Measurements from ENCODE around the gene PLPPR2. TPM values are rescaled to one million over a fixed set of nuclear protein-coding genes. Genes with fewer than 3 reads are reported as not detected.
"Not testable (repeated sequence)": the region's sequence is repeated elsewhere in the genome, so short reads cannot be mapped to it uniquely, and the experiment has no call there.

Gene PLPPR2
- 51.5 TPM for polyA plus RNA-seq (2013, experiment 1 of 2)
- polyA plus RNA-seq (2013, experiment 2 of 2): 51.8 TPM

GRCh38 chr19:11355160-11356073, at the start of gene PLPPR2:
TSS of gene PLPPR2 (plus strand) at chr19:11355432. CDS start at chr19:11357674, 2,242 bp downstream.
- peaks cover 0 to 13% of the 10 kb centered on the region in 2 experiments for H3K27me3 ChIP-seq (ENCODE audit: control insufficient read depth in 1 of 2, insufficient read depth in 1 of 2, low read length in 2 of 2)
- no peak within 1 kb of the TSS for H2AK5ac ChIP-seq (ENCODE audit: low read length, severe bottlenecking)
- peak within 1 kb of the TSS; percentile 69 to 71 for H2BK12ac ChIP-seq (ENCODE audit: low read length in 2 of 2)
- peaks cover 8 to 21% of the 10 kb centered on the region in 2 experiments for H3K36me3 ChIP-seq (ENCODE audit: control insufficient read depth in 1 of 2, insufficient read depth in 2 of 2, low read depth in 1 of 2, low read length in 2 of 2)
- peak within 1 kb of the TSS; percentile 69 to 98 for H3K4me3 ChIP-seq (ENCODE audit: insufficient read depth in 1 of 2, low read depth in 1 of 2, low read length in 2 of 2)
- H3K27ac ChIP-seq (ENCODE audit: low read length, poor library complexity, severe bottlenecking): no peak within 1 kb of the TSS
- peak within 1 kb of the TSS; percentile 83 for H4K91ac ChIP-seq (ENCODE audit: low read length)
- peaks cover 13% of the 10 kb centered on the region for H3K4me1 ChIP-seq (ENCODE audit: control insufficient read depth, insufficient read depth, low read depth, low read length)
- peak within 1 kb of the TSS; percentile 75 for H3K4me2 ChIP-seq (ENCODE audit: low read length, poor library complexity, severe bottlenecking)
- peak within 1 kb of the TSS; percentile 83 for H2BK120ac ChIP-seq (ENCODE audit: low read depth, low read length)
- H3K79me1 ChIP-seq (replicated peaks; ENCODE audit: low read length, poor library complexity, severe bottlenecking): peaks cover 6% of the 10 kb centered on the region
- peak; percentile 91 for DNase-seq
- H3K23ac ChIP-seq (ENCODE audit: low read length in 2 of 2): peak within 1 kb of the TSS in 1 of 2 experiments; percentile 20
- H3K4ac ChIP-seq (ENCODE audit: low read depth in 1 of 2, low read length in 2 of 2): peak within 1 kb of the TSS; percentile 13 to 59
- H3K14ac ChIP-seq (ENCODE audit: low read length in 2 of 2): peak within 1 kb of the TSS in 1 of 2 experiments; percentile 84
- H3K18ac ChIP-seq (ENCODE audit: low read depth in 1 of 2, low read length in 2 of 2): peak within 1 kb of the TSS; percentile 87 to 92
- H2BK5ac ChIP-seq (ENCODE audit: low read depth, low read length, poor library complexity, severe bottlenecking): no peak within 1 kb of the TSS
- H3K9ac ChIP-seq (ENCODE audit: low read length): peak within 1 kb of the TSS; percentile 87
- H4K8ac ChIP-seq (ENCODE audit: low read length): peak within 1 kb of the TSS; percentile 72
- H3K9me3 ChIP-seq (ENCODE audit: control insufficient read depth, low read length): no peaks in the 10 kb centered on the region
- H2AFZ ChIP-seq (ENCODE audit: low read depth, low read length): peak within 1 kb of the TSS; percentile 36
- peak within 1 kb of the TSS; percentile 95 for H2BK15ac ChIP-seq (ENCODE audit: low read depth, poor library complexity, severe bottlenecking)
- WGBS: 12% methylated on average over 42 of the region's 62 CpGs

- Histone ChIP-seq H3K4me1 (ENCODE audit: control insufficient read depth, insufficient read depth, low read depth, low read length) (no peaks in the 10 kb centered on the region), H3K36me3 (ENCODE audit: control insufficient read depth in 1 of 2, insufficient read depth in 2 of 2, low read depth in 1 of 2, low read length in 2 of 2) (no peaks in the 10 kb centered on the region), H3K27ac (ENCODE audit: low read length, poor library complexity, severe bottlenecking) (no peak overlapping the region), H3K9me3 (ENCODE audit: control insufficient read depth, low read length) (no peaks in the 10 kb centered on the region), H2BK15ac (ENCODE audit: low read depth, poor library complexity, severe bottlenecking) (no peak overlapping the region), H3K4ac (ENCODE audit: low read depth in 1 of 2, low read length in 2 of 2) (no peak overlapping the region), H3K9ac (ENCODE audit: low read length) (no peak overlapping the region), H2AFZ (ENCODE audit: low read depth, low read length) (no peak overlapping the region), H3K79me1 (replicated peaks; ENCODE audit: low read length, poor library complexity, severe bottlenecking) (no peaks in the 10 kb centered on the region), H4K91ac (ENCODE audit: low read length) (no peak overlapping the region), H3K18ac (ENCODE audit: low read depth in 1 of 2, low read length in 2 of 2) (no peak overlapping the region), H3K27me3 (ENCODE audit: control insufficient read depth in 1 of 2, insufficient read depth in 1 of 2, low read length in 2 of 2) (peaks cover 1 to 18% of the 10 kb centered on the region in 2 experiments), H3K23ac (ENCODE audit: low read length in 2 of 2) (no peak overlapping the region), H3K4me2 (ENCODE audit: low read length, poor library complexity, severe bottlenecking) (no peak overlapping the region), H2AK5ac (ENCODE audit: low read length, severe bottlenecking) (no peak overlapping the region), H2BK5ac (ENCODE audit: low read depth, low read length, poor library complexity, severe bottlenecking) (no peak overlapping the region), H3K4me3 (ENCODE audit: insufficient read depth in 1 of 2, low read depth in 1 of 2, low read length in 2 of 2) (no peak overlapping the region), H2BK120ac (ENCODE audit: low read depth, low read length) (no peak overlapping the region), H4K8ac (ENCODE audit: low read length) (no peak overlapping the region), H3K14ac (ENCODE audit: low read length in 2 of 2) (no peak overlapping the region), H2BK12ac (ENCODE audit: low read length in 2 of 2) (no peak overlapping the region)
- DNase-seq: peak; percentile 46
- WGBS: 89% methylated on average over 7 of the region's 9 CpGs
These were observed 48.9 kb upstream of the PLPPR2 start for GRCh38 chr19:11306337-11306736.

- not testable (repeated sequence) for H2BK5ac ChIP-seq (ENCODE audit: low read depth, low read length, poor library complexity, severe bottlenecking); H3K14ac ChIP-seq (ENCODE audit: low read length in 2 of 2); H3K9ac ChIP-seq (ENCODE audit: low read length); H3K9me3 ChIP-seq (ENCODE audit: control insufficient read depth, low read length); H3K36me3 ChIP-seq (ENCODE audit: control insufficient read depth in 1 of 2, insufficient read depth in 2 of 2, low read depth in 1 of 2, low read length in 2 of 2); H2AK5ac ChIP-seq (ENCODE audit: low read length, severe bottlenecking); H2BK120ac ChIP-seq (ENCODE audit: low read depth, low read length); H3K79me1 ChIP-seq (replicated peaks; ENCODE audit: low read length, poor library complexity, severe bottlenecking); H3K23ac ChIP-seq (ENCODE audit: low read length in 2 of 2); H3K4me3 ChIP-seq (ENCODE audit: insufficient read depth in 1 of 2, low read depth in 1 of 2, low read length in 2 of 2); H3K4ac ChIP-seq (ENCODE audit: low read depth in 1 of 2, low read length in 2 of 2); H2BK15ac ChIP-seq (ENCODE audit: low read depth, poor library complexity, severe bottlenecking); H3K4me2 ChIP-seq (ENCODE audit: low read length, poor library complexity, severe bottlenecking); DNase-seq; H4K8ac ChIP-seq (ENCODE audit: low read length); H3K18ac ChIP-seq (ENCODE audit: low read depth in 1 of 2, low read length in 2 of 2); H2AFZ ChIP-seq (ENCODE audit: low read depth, low read length); H3K27ac ChIP-seq (ENCODE audit: low read length, poor library complexity, severe bottlenecking); H4K91ac ChIP-seq (ENCODE audit: low read length); H3K27me3 ChIP-seq (ENCODE audit: control insufficient read depth in 1 of 2, insufficient read depth in 1 of 2, low read length in 2 of 2)
- peak overlapping the region in 1 of 2 experiments; percentile 52 for H2BK12ac ChIP-seq (ENCODE audit: low read length in 2 of 2)
- WGBS: 96% methylated on average over 8 of the region's 9 CpGs
- peaks cover 16% of the 10 kb centered on the region for H3K4me1 ChIP-seq (ENCODE audit: control insufficient read depth, insufficient read depth, low read depth, low read length)
These were observed 34.8 kb upstream of the PLPPR2 start for GRCh38 chr19:11320278-11320995.

All from mesenchymal stem cell (in vitro differentiated cells and primary cell).